ENCODE measurements around the gene NKIRAS1.

GRCh38 chr3:23952646-23953045 lies 35.9 kb upstream of the NKIRAS1 start:
- TF ChIP-seq CTCF (IDR thresholded peaks at IDR 0.05) (no peak), POLR2A (IDR thresholded peaks at IDR 0.05; ENCODE audit: low read depth) (no peak)

Data from esophagus muscularis mucosa (tissue), 3 donors.